A549 (cell line): ENCODE measurements around the gene PPM1L.

Experiments used
- CHD2 ChIP-seq: fragments of 150-350 bp; IDR thresholded peaks from 2 replicates; pipeline ENCODE4 v1.6.1; 2014; ENCODE audit warnings: low read length; ENCODE audit not compliant: partially characterized antibody
- CTCF ChIP-seq: fragments of >200 bp; sonication (Bioruptor Twin); formaldehyde crosslinking; IDR thresholded peaks from 3 replicates; pipeline ENCODE4 v1.5.1; 2016
- MAFK ChIP-seq: fragments of 450-650 bp; IDR thresholded peaks from 2 replicates; pipeline ENCODE4 v1.6.1; 2014; ENCODE audit not compliant: partially characterized antibody
- PBX3 ChIP-seq: IDR thresholded peaks from 2 replicates; pipeline ENCODE4 v1.6.1; 2012
- SREBF2 ChIP-seq: fragments of 450-650 bp; IDR thresholded peaks from 2 replicates; pipeline ENCODE4 v1.6.1; 2014; ENCODE audit warnings: mild to moderate bottlenecking, moderate library complexity
- ZFP36 ChIP-seq: fragments of 450-650 bp; IDR thresholded peaks from 2 replicates; pipeline ENCODE4 v1.6.1; 2014; ENCODE audit warnings: borderline replicate concordance; ENCODE audit not compliant: partially characterized antibody

GRCh38 chr3:160842021-160843005 lies 86.3 kb downstream of the PPM1L start:
- TF ChIP-seq SREBF2 (no peak), MAFK (no peak), ZFP36 (no peak), CHD2 (no peak), CTCF (no peak), PBX3 (no peak)
